SJSA1 (cell line): ENCODE measurements around the gene NMT1. TPM values are rescaled to one million over a fixed set of nuclear protein-coding genes. Genes with fewer than 3 reads are reported as not detected.

Source experiments
- DNase-seq, 2 experiments: peaks; one replicate each; pipeline ENCODE4 v3.0.0-alpha.2; 2015 to 2020; ENCODE audit warnings: low spot score in 2 of 2, low read depth in 1 of 2
- H3K27ac ChIP-seq: fragments of 250-450 bp; sonication (Bioruptor Pico); 2 replicates; pipeline ENCODE4 v1.5.1; 2020; ENCODE audit warnings: mild to moderate bottlenecking, moderate library complexity
- H3K27me3 ChIP-seq: fragments of 250-450 bp; sonication (Bioruptor Pico); replicated peaks from 2 replicates; pipeline ENCODE4 v1.5.1; 2020; ENCODE audit warnings: mild to moderate bottlenecking, moderate library complexity
- H3K36me3 ChIP-seq: fragments of 250-450 bp; sonication (Bioruptor Pico); 2 replicates; pipeline ENCODE4 v1.5.1; 2020; ENCODE audit warnings: mild to moderate bottlenecking
- H3K4me1 ChIP-seq: fragments of 250-450 bp; sonication (Bioruptor Pico); replicated peaks from 2 replicates; pipeline ENCODE4 v1.6.1; 2021; ENCODE audit warnings: mild to moderate bottlenecking
- H3K4me3 ChIP-seq: fragments of 250-450 bp; sonication (Bioruptor Pico); 2 replicates; pipeline ENCODE4 v1.5.1; 2020; ENCODE audit warnings: mild to moderate bottlenecking
- H3K9me3 ChIP-seq: fragments of 250-450 bp; sonication (Bioruptor Pico); replicated peaks from 2 replicates; pipeline ENCODE4 v1.5.1; 2020; ENCODE audit warnings: mild to moderate bottlenecking
- total RNA-seq: library from RNA; depleted of rRNA; stranded (reverse); fragments of >200 nt; shearing (Covaris generic); gene quantifications from 2 replicates; pipeline ENCODE4 v1.2.3, GENCODE V29; 2014

The NMT1 gene
- total RNA-seq, 1 experiment from 2014 or later, result 144 TPM

- Histone ChIP-seq H3K27me3 (no peaks in the 10 kb centered on the region), H3K36me3 (peaks cover 88% of the 10 kb centered on the region)
- DNase-seq, result no peak
These were observed 35.8 kb downstream of the NMT1 start for GRCh38 chr17:45096926-45097325.

GRCh38 chr17:45098081-45098868, 37.2 kb downstream of the NMT1 start:
- Histone ChIP-seq H3K4me3 (no peak overlapping the region), H3K9me3 (no peaks in the 10 kb centered on the region), H3K4me1 (peaks cover 10% of the 10 kb centered on the region), H3K27me3 (no peaks in the 10 kb centered on the region), H3K36me3 (peaks cover 98% of the 10 kb centered on the region), H3K27ac (no peak overlapping the region)
- no peak for DNase-seq

More at GRCh38 chr17:45096926-45097325, 35.8 kb downstream of the NMT1 start:
- Histone ChIP-seq H3K4me1 (peaks cover 21% of the 10 kb centered on the region), H3K27ac (no peak overlapping the region), H3K4me3 (no peak overlapping the region), H3K9me3 (no peaks in the 10 kb centered on the region)

GRCh38 chr17:45098869-45099616, 37.9 kb downstream of the NMT1 start:
- Histone ChIP-seq H3K36me3 (peaks cover 98% of the 10 kb centered on the region), H3K4me3 (no peak overlapping the region), H3K4me1 (peaks cover 2% of the 10 kb centered on the region), H3K27me3 (no peaks in the 10 kb centered on the region), H3K27ac (no peak overlapping the region), H3K9me3 (no peaks in the 10 kb centered on the region)
- DNase-seq, result peak; percentile 68 to 92

- peaks cover 96% of the 10 kb centered on the region for H3K36me3 ChIP-seq
- no peaks in the 10 kb centered on the region for H3K27me3 ChIP-seq
- DNase-seq, result no peak
- H3K4me3 ChIP-seq, result no peak overlapping the region
- H3K4me1 ChIP-seq, result no peaks in the 10 kb centered on the region
- H3K9me3 ChIP-seq, result no peaks in the 10 kb centered on the region
- no peak overlapping the region for H3K27ac ChIP-seq
These were observed 40.4 kb downstream of the NMT1 start for GRCh38 chr17:45101546-45101882.

- H3K36me3 ChIP-seq, result peaks cover 96% of the 10 kb centered on the region
- H3K4me1 ChIP-seq, result no peaks in the 10 kb centered on the region
- no peaks in the 10 kb centered on the region for H3K27me3 ChIP-seq
- no peak overlapping the region for H3K4me3 ChIP-seq
- H3K9me3 ChIP-seq, result no peaks in the 10 kb centered on the region
- no peak for DNase-seq
- no peak overlapping the region for H3K27ac ChIP-seq
These were observed 41.0 kb downstream of the NMT1 start for GRCh38 chr17:45101883-45102811.

GRCh38 chr17:45102856-45103255, 41.7 kb downstream of the NMT1 start:
- Histone ChIP-seq H3K4me1 (no peaks in the 10 kb centered on the region), H3K27ac (no peak overlapping the region), H3K9me3 (no peaks in the 10 kb centered on the region), H3K4me3 (no peak overlapping the region), H3K36me3 (peaks cover 96% of the 10 kb centered on the region), H3K27me3 (no peaks in the 10 kb centered on the region)
- no peak for DNase-seq

GRCh38 chr17:45103269-45103795, 42.2 kb downstream of the NMT1 start:
- Histone ChIP-seq H3K27ac (no peak overlapping the region), H3K4me1 (no peaks in the 10 kb centered on the region), H3K27me3 (no peaks in the 10 kb centered on the region), H3K9me3 (no peaks in the 10 kb centered on the region), H3K36me3 (peaks cover 96% of the 10 kb centered on the region), H3K4me3 (no peak overlapping the region)
- no peak for DNase-seq

- Histone ChIP-seq H3K36me3 (peaks cover 96% of the 10 kb centered on the region), H3K27ac (no peak overlapping the region), H3K9me3 (no peaks in the 10 kb centered on the region), H3K4me3 (no peak overlapping the region), H3K4me1 (no peaks in the 10 kb centered on the region), H3K27me3 (no peaks in the 10 kb centered on the region)
- no peak for DNase-seq
These were observed 42.9 kb downstream of the NMT1 start for GRCh38 chr17:45104029-45104428.

GRCh38 chr17:45104497-45104896, 43.4 kb downstream of the NMT1 start:
- Histone ChIP-seq H3K27me3 (no peaks in the 10 kb centered on the region), H3K9me3 (no peaks in the 10 kb centered on the region), H3K36me3 (peaks cover 96% of the 10 kb centered on the region), H3K27ac (no peak overlapping the region), H3K4me3 (no peak overlapping the region), H3K4me1 (no peaks in the 10 kb centered on the region)
- DNase-seq, result no peak

GRCh38 chr17:45104907-45105624, 43.9 kb downstream of the NMT1 start:
- no peak for DNase-seq
- Histone ChIP-seq H3K4me3 (no peak overlapping the region), H3K27ac (no peak overlapping the region), H3K36me3 (peaks cover 94% of the 10 kb centered on the region), H3K4me1 (no peaks in the 10 kb centered on the region), H3K9me3 (no peaks in the 10 kb centered on the region), H3K27me3 (no peaks in the 10 kb centered on the region)

GRCh38 chr17:45106096-45106495, 45.0 kb downstream of the NMT1 start:
- H3K9me3 ChIP-seq, result no peaks in the 10 kb centered on the region
- no peaks in the 10 kb centered on the region for H3K4me1 ChIP-seq
- no peak overlapping the region for H3K4me3 ChIP-seq
- no peaks in the 10 kb centered on the region for H3K27me3 ChIP-seq
- DNase-seq, result no peak
- H3K27ac ChIP-seq, result no peak overlapping the region
- peaks cover 86% of the 10 kb centered on the region for H3K36me3 ChIP-seq

- Histone ChIP-seq H3K27me3 (no peaks in the 10 kb centered on the region), H3K27ac (no peak overlapping the region), H3K36me3 (peaks cover 81% of the 10 kb centered on the region), H3K9me3 (no peaks in the 10 kb centered on the region), H3K4me1 (no peaks in the 10 kb centered on the region), H3K4me3 (no peak overlapping the region)
- DNase-seq, result no peak
These were observed 45.5 kb downstream of the NMT1 start for GRCh38 chr17:45106582-45106981.
